HepG2 (cell line): ENCODE measurements around the gene ANKRD55. TPM values are rescaled to one million over a fixed set of nuclear protein-coding genes. Genes with fewer than 3 reads are reported as not detected.

Experiments
- ATAC-seq: fragments of 200-7000 bp; cut with Tn5 transposase; 3 replicates; pipeline ENCODE4 v1.9.1; 2020; ENCODE audit warnings: mild to moderate bottlenecking, moderate library complexity
- BruUV-seq: library from RNA; stranded (reverse); fragments of 400-500 nt; replicated peaks from 2 replicates; lab custom pipeline; 2021; lab: Mats Ljungman, UMichigan
- CTCF ChIA-PET: fragments of 300-600 bp; formaldehyde crosslinking; extraction: SDS; loops from one replicate; lab custom pipeline; 2021; ENCODE audit warnings: low total read pairs, inconsistent platforms, low intra/inter-chr PET ratio; lab: Yijun Ruan, JAX
- POLR2A ChIA-PET: fragments of 350-600 bp; sonication (Branson Sonifier 250); formaldehyde crosslinking; loops from one replicate; lab custom pipeline; 2020; ENCODE audit warnings: antibody characterized with exemption, inconsistent platforms; lab: Yijun Ruan, JAX
- DNase-seq: peaks from one replicate; pipeline ENCODE4 v3.0.0-alpha.2; 2015; ENCODE audit warnings: low spot score
- FAIRE-seq: peaks from 3 replicates; lab custom pipeline; 2011; peaks lifted over from hg19 to GRCh38; lab: Jason Lieb, UNC
- H2AFZ ChIP-seq: one replicate; pipeline ENCODE4 v1.6.1; 2011; ENCODE audit warnings: low read length, inconsistent platforms
- H3K27ac ChIP-seq: fragments of 300-600 bp; 3 replicates; pipeline ENCODE4 v1.8.0; 2011; ENCODE audit warnings: mixed run types, mild to moderate bottlenecking, mixed read lengths, low read length, inconsistent platforms; ENCODE audit not compliant: insufficient read depth; ENCODE audit errors: extremely low read length
- H3K27me3 ChIP-seq, 2 experiments: fragments of 200-600 bp in 1 of 2; 2 replicates in 1 of 2; 3 replicates in 1 of 2; pipeline versions ENCODE4 v1.6.0 to v1.8.0; 2011; ENCODE audit warnings: low read length in 2 of 2, mild to moderate bottlenecking in 2 of 2, moderate library complexity in 2 of 2, inconsistent platforms in 1 of 2; ENCODE audit not compliant: insufficient read depth in 2 of 2, control insufficient read depth in 1 of 2
- H3K36me3 ChIP-seq, 2 experiments: fragments of 200-600 bp in 1 of 2; replicated peaks in 1 of 2; 2 replicates in 1 of 2; 3 replicates in 1 of 2; pipeline versions ENCODE4 v1.5.1 to v1.8.0; 2011; ENCODE audit warnings: low read length in 2 of 2, inconsistent platforms in 1 of 2; ENCODE audit not compliant: insufficient read depth in 2 of 2, control insufficient read depth in 1 of 2
- H3K4me1 ChIP-seq: 2 replicates; pipeline ENCODE4 v1.5.1; 2012; ENCODE audit warnings: low read length, inconsistent platforms; ENCODE audit not compliant: insufficient read depth
- H3K4me2 ChIP-seq: 2 replicates; pipeline ENCODE4 v1.6.0; 2011; ENCODE audit warnings: low read depth, low read length, inconsistent platforms
- H3K4me3 ChIP-seq, 3 experiments: fragments of 200-600 bp in 1 of 3; sonication (generic), shearing (Covaris generic) in 1 of 3; replicated peaks in 1 of 3; 2 replicates each; pipeline ENCODE4 v1.5.1; 2011 to 2016; ENCODE audit warnings: low read length in 3 of 3, inconsistent platforms in 2 of 3, low read depth in 2 of 3, mild to moderate bottlenecking in 2 of 3, control low read depth in 1 of 3, mixed read lengths in 1 of 3; ENCODE audit not compliant: insufficient read depth in 1 of 3
- H3K79me2 ChIP-seq: one replicate; pipeline ENCODE4 v1.6.1; 2011; ENCODE audit warnings: low read length, inconsistent platforms; ENCODE audit not compliant: insufficient read depth
- H3K9ac ChIP-seq: 2 replicates; pipeline ENCODE4 v1.6.0; 2011; ENCODE audit warnings: mild to moderate bottlenecking, low read depth, low read length, inconsistent platforms; ENCODE audit not compliant: insufficient read depth
- H3K9me3 ChIP-seq: 2 replicates; pipeline ENCODE4 v1.5.1; 2012; ENCODE audit warnings: mild to moderate bottlenecking, low read length
- H4K20me1 ChIP-seq: 2 replicates; pipeline ENCODE4 v1.6.0; 2011; ENCODE audit warnings: inconsistent platforms, mild to moderate bottlenecking, low read length, moderate library complexity; ENCODE audit not compliant: insufficient read depth
- ATF2 ChIP-seq: sonication (generic); formaldehyde crosslinking; IDR thresholded peaks from 2 replicates; pipeline ENCODE4 v1.4.0; 2020; ENCODE audit warnings: missing genetic modification reagents
- HMGXB3 ChIP-seq: sonication (generic); formaldehyde crosslinking; IDR thresholded peaks from 2 replicates; pipeline ENCODE4 v1.4.0; 2020; ENCODE audit warnings: missing genetic modification reagents, borderline replicate concordance
- KMT2B ChIP-seq: IDR thresholded peaks from 2 replicates; pipeline ENCODE4 v1.6.1; 2016; ENCODE audit warnings: missing genetic modification reagents, missing compliant biosample characterization
- RFXAP ChIP-seq: sonication (generic); formaldehyde crosslinking; IDR thresholded peaks from 2 replicates; pipeline ENCODE4 v1.4.0; 2020; ENCODE audit warnings: missing genetic modification reagents, borderline replicate concordance
- SMARCE1 ChIP-seq: fragments of 450-650 bp; IDR thresholded peaks from 2 replicates; pipeline ENCODE4 v1.6.1; 2017; ENCODE audit warnings: borderline replicate concordance
- SNAPC2 ChIP-seq: sonication (generic); formaldehyde crosslinking; IDR thresholded peaks from 2 replicates; pipeline ENCODE4 v1.8.1; 2022; ENCODE audit warnings: mild to moderate bottlenecking, missing genetic modification reagents
- ZNF792 ChIP-seq: IDR thresholded peaks from 2 replicates; pipeline ENCODE4 v1.6.1; 2016
- WGBS: methylation state at CpG from one replicate; pipeline ENCODE4 v1.1.6; 2017; ENCODE audit warnings: low lambda C conversion rate; 5-methylcytosine and 5-hydroxymethylcytosine counted together
- in situ Hi-C: cut with HindIII; loops from 2 replicates; pipeline ENCODE4 v1.10.0; 2017; ENCODE audit warnings: low pct_unique_long_range_greater_than_20kb; ENCODE audit not compliant: extremely low pct_ligation_motif_present
- intact Hi-C: fragments of 100-400 bp; cut with micrococcal nuclease; formaldehyde crosslinking; loops from one replicate; pipeline ENCODE4 v1.10.0; 2022; ENCODE audit not compliant: unreplicated experiment
- polyA plus RNA-seq, 8 experiments: library from polyadenylated mRNA; depleted of rRNA in 3 of 8; stranded (reverse) in 7 of 8; unstranded in 1 of 8; fragments of >200 nt; fragmentation: Illumina TruSeq in 4 of 8; extraction: Trizol in 4 of 8; gene quantifications; 2 replicates each; pipeline versions ENCODE4 v1.2.1 to v1.2.3, GENCODE V29; 2011 to 2016; ENCODE audit warnings: low read depth in 4 of 8, missing spikeins in 1 of 8, mixed read lengths in 1 of 8; ENCODE audit not compliant: insufficient read depth in 1 of 8
- total RNA-seq, 5 experiments: library from RNA; depleted of rRNA; stranded (reverse); fragments of >200 nt; fragmentation: Illumina TruSeq; extraction: Trizol; gene quantifications; 2 replicates each; pipeline ENCODE4 v1.2.3, GENCODE V29; 2016; ENCODE audit warnings: low read depth in 1 of 5

The ANKRD55 gene
- total and polyA plus RNA-seq, 2 of the 13 experiments (the other 11 are each of a cell fraction or from before 2014, with no cell fraction given): 0.11 to 0.28 TPM

GRCh38 chr5:56272765-56273164, 39.6 kb upstream of the ANKRD55 start:
- Histone ChIP-seq H3K9me3 (no peaks in the 10 kb centered on the region), H4K20me1 (no peaks in the 10 kb centered on the region), H3K27me3 (no peaks in the 10 kb centered on the region), H2AFZ (no peak overlapping the region), H3K36me3 (no peaks in the 10 kb centered on the region), H3K4me3 (no peak overlapping the region), H3K27ac (no peak overlapping the region), H3K4me1 (peaks cover 34% of the 10 kb centered on the region), H3K9ac (no peak overlapping the region), H3K79me2 (no peaks in the 10 kb centered on the region), H3K4me2 (no peak overlapping the region)
- no TSS peak for BruUV-seq
- TF ChIP-seq SMARCE1 (no peak), SNAPC2 (no peak), ZNF792 (CRISPR knock-in tag) (no peak)
- CTCF ChIA-PET: no interaction called here
- no peak for ATAC-seq
- in situ Hi-C loops: loop anchor here (5.0 to 25.0 kb wide), 2 partner anchors 565 to 815 kb away; no protein-coding TSS in a partner anchor
- intact Hi-C loops: loop anchor here (5.0 kb wide), 1 partner anchor 545 kb away; the partner anchor contains the start of gene MAP3K1
- no peak for FAIRE-seq
- POLR2A ChIA-PET: no interaction called here
- 96% methylated on average over 2 of the region's 2 CpGs for WGBS
- DNase-seq: no peak

GRCh38 chr5:56270568-56271392, 37.6 kb upstream of the ANKRD55 start:
- POLR2A ChIA-PET: interaction anchor here (0.7 to 2.1 kb wide), 4 partner anchors 88 to 567 kb away, joined by 3 to 8 read pairs (median 4); no protein-coding TSS in a partner anchor
- ATAC-seq: peak; percentile 99
- Histone ChIP-seq H3K4me1 (peaks cover 34% of the 10 kb centered on the region), H3K9me3 (no peaks in the 10 kb centered on the region), H3K36me3 (no peaks in the 10 kb centered on the region), H4K20me1 (no peaks in the 10 kb centered on the region), H3K27me3 (no peaks in the 10 kb centered on the region), H3K4me2 (no peak overlapping the region), H3K79me2 (no peaks in the 10 kb centered on the region), H3K27ac (no peak overlapping the region), H3K9ac (no peak overlapping the region), H2AFZ (no peak overlapping the region), H3K4me3 (no peak overlapping the region)
- in situ Hi-C loops: loop anchor here (5.0 to 25.0 kb wide), 2 partner anchors 567 to 817 kb away; no protein-coding TSS in a partner anchor
- BruUV-seq: no TSS peak
- CTCF ChIA-PET: interaction anchor here (1.2 to 3.5 kb wide), 2 partner anchors 32 to 568 kb away, joined by 4 to 29 read pairs; no protein-coding TSS in a partner anchor
- intact Hi-C loops: loop anchor here (1.0 to 5.0 kb wide), 7 partner anchors 80 to 568 kb away; partner anchors contain the start of gene MAP3K1
- peak; percentile 73 for DNase-seq
- FAIRE-seq: peak; percentile 90
- WGBS: 62% methylated on average over 5 of the region's 6 CpGs
- TF ChIP-seq KMT2B: peak; percentile 62; the same call in 1 of the 2 replicates
- 0 out of 2 replicates have a peak, but pooled peaks have one; percentile 26 for TF ChIP-seq RFXAP (CRISPR knock-in tag)
- peak; percentile 38; the same call in 1 of the 2 replicates for TF ChIP-seq HMGXB3 (CRISPR knock-in tag)
- TF ChIP-seq ATF2 (CRISPR knock-in tag): peak; percentile 18; the same call in 1 of the 2 replicates
